Esophagus squamous epithelium (tissue), 4 donors: ENCODE data around the gene RTN1.

Experiments used
- CTCF ChIP-seq, 6 experiments: fragments of 450-650 bp in 4 of 6; fragments of 200-600 bp in 2 of 6; sonication (generic) in 2 of 6; IDR thresholded peaks; one replicate each; pipeline ENCODE4 v1.5.1; 2016 to 2019; ENCODE audit warnings: antibody characterized with exemption in 6 of 6, mild to moderate bottlenecking in 4 of 6, moderate library complexity in 4 of 6
- POLR2A ChIP-seq, 4 donors: fragments of 450-650 bp; IDR thresholded peaks; one replicate each; pipeline ENCODE4 v1.6.1; 2017; ENCODE audit warnings: antibody characterized with exemption in 4 of 4, mild to moderate bottlenecking in 4 of 4, moderate library complexity in 3 of 4

GRCh38 chr14:59565087-59565486 lies 305.5 kb downstream of the RTN1 start:
- TF ChIP-seq CTCF (IDR thresholded peaks at IDR 0.05) (no peak), POLR2A (IDR thresholded peaks at IDR 0.05) (no peak)
